BE2C (cell line): ENCODE results near the gene PRIMA1.
A peak's percentile ranks its signal among the peaks of the same experiment; 100 is the strongest.

Source experiments
- DNase-seq: peaks from one replicate; pipeline ENCODE4 v3.0.0-alpha.2; 2020
- H3K27me3 ChIP-seq: fragments of 250-450 bp; sonication (Bioruptor Pico); 2 replicates; pipeline ENCODE4 v1.5.1; 2020; ENCODE audit warnings: mild to moderate bottlenecking
- H3K36me3 ChIP-seq: fragments of 250-450 bp; sonication (Bioruptor Pico); 2 replicates; pipeline ENCODE4 v1.5.1; 2020; ENCODE audit warnings: mild to moderate bottlenecking
- H3K4me1 ChIP-seq: fragments of 250-450 bp; sonication (Bioruptor Pico); 2 replicates; pipeline ENCODE4 v1.5.1; 2020
- H3K4me3 ChIP-seq: 2 replicates; pipeline ENCODE4 v1.5.1; 2011; ENCODE audit warnings: low read depth, low read length
- H3K9me3 ChIP-seq: fragments of 250-450 bp; sonication (Bioruptor Pico); 2 replicates; pipeline ENCODE4 v1.5.1; 2020
- CTCF ChIP-seq: IDR thresholded peaks from 2 replicates; pipeline ENCODE4 v1.5.1; 2012; ENCODE audit warnings: mild to moderate bottlenecking, low read depth, low read length

The PRIMA1 gene

DNA sequence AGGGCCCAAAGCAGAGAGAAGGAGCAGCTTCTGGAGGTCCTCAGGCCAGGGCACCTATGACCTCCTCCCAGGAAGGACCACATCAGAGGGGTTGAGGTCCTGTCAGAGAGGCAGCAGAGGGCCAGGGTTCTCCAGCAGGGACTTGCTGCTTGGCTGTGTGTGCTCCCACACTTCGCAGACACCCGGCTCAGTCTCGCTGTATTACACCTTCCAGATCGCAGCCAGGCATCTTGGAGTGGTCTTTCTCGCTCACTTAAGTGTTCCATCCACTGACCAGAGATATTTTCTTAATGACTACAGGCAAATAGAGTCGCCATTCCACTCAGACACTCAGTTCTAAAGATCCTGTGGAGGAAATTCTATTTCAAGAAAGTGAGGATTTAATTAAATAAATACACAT, 84.3 kb downstream of the PRIMA1 start:
- H3K27me3 ChIP-seq: no peaks in the 10 kb centered on the region
- H3K4me3 ChIP-seq: no peak overlapping the region
- DNase-seq: no peak
- H3K36me3 ChIP-seq: peaks cover 14% of the 10 kb centered on the region
- no peak for TF ChIP-seq CTCF
- H3K4me1 ChIP-seq: no peaks in the 10 kb centered on the region
- H3K9me3 ChIP-seq: no peaks in the 10 kb centered on the region; the same call in 1 of the 2 replicates

DNA sequence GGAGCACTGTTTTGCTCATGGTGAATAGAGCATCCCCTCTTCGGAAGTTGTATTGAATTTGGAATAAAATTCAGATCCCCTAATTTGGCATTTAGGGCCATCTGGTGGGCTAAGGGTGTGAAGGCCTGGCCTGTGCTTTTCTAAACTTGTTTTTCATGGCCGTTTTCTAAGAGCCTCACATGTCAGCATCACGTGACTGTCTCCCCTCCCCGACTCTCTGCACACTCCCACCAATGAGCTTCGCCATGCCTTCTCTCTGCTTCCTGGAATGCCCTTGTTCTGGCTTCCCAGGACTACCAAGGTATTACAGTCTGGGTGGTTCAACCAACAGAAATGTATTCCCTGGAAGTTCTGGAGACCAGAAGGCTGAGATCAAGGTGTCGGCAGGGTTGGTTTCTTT, 85.3 kb downstream of the PRIMA1 start:
- no peak for TF ChIP-seq CTCF
- H3K36me3 ChIP-seq: peaks cover 14% of the 10 kb centered on the region
- DNase-seq: no peak

GRCh38 chr14:93701562-93701961, 86.7 kb downstream of the PRIMA1 start:
- Histone ChIP-seq H3K4me1 (no peaks in the 10 kb centered on the region), H3K27me3 (no peaks in the 10 kb centered on the region), H3K36me3 (peaks cover 18% of the 10 kb centered on the region), H3K4me3 (no peak overlapping the region), H3K9me3 (no peaks in the 10 kb centered on the region; the same call in 1 of the 2 replicates)
- no peak for DNase-seq
- no peak for TF ChIP-seq CTCF

More for the DNA sequence above, 85.3 kb downstream of the PRIMA1 start:
- Histone ChIP-seq H3K27me3 (no peaks in the 10 kb centered on the region), H3K4me1 (no peaks in the 10 kb centered on the region), H3K9me3 (no peaks in the 10 kb centered on the region; the same call in 1 of the 2 replicates), H3K4me3 (no peak overlapping the region)

DNA sequence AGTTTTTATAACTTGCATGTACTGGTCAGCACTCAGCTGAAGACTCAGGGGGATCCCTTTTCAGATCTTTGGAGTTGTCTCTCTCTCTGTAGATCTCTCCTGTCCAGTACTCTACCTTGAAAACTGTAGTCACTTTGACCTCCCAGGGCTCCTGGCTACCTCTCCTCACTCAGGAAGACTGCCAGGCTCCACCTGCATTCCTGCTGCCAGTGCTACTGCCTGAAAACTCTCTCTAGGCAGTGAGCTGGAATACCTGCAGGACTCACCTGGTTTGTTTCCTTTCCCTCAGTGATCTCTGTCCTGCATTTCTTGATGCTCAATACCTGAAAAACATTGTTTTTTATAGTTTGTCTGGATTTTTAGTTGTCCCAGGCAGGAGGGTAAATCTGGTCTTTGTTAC, 87.4 kb downstream of the PRIMA1 start:
- H3K9me3 ChIP-seq: no peaks in the 10 kb centered on the region; the same call in 1 of the 2 replicates
- H3K36me3 ChIP-seq: peaks cover 18% of the 10 kb centered on the region
- no peaks in the 10 kb centered on the region for H3K4me1 ChIP-seq
- no peaks in the 10 kb centered on the region for H3K27me3 ChIP-seq
- H3K4me3 ChIP-seq: no peak overlapping the region
- DNase-seq: no peak
- TF ChIP-seq CTCF: no peak

DNA sequence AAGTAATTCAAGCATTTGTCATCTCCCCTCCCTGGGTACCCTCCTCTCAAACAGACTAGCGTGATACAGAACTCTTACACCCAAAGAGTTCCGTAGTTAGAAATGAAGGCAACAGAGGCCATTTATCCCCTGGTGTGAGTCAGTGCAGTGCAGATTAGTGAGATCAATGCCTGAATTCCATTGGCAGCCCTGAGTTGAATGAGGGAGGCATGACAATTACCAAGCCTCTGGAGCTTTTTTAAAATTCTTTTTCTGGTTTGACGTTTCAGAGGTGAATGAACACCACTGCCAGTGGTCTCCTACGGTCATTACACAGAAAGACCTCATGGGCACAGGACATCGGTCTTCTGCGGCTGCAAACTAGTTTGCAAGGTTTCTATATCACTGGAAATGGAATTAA, 94.4 kb downstream of the PRIMA1 start:
- no peak for DNase-seq
- no peak for TF ChIP-seq CTCF
- peaks cover 25% of the 10 kb centered on the region for H3K36me3 ChIP-seq
- no peaks in the 10 kb centered on the region for H3K4me1 ChIP-seq
- no peak overlapping the region for H3K4me3 ChIP-seq
- H3K9me3 ChIP-seq: no peaks in the 10 kb centered on the region
- no peaks in the 10 kb centered on the region for H3K27me3 ChIP-seq

DNA sequence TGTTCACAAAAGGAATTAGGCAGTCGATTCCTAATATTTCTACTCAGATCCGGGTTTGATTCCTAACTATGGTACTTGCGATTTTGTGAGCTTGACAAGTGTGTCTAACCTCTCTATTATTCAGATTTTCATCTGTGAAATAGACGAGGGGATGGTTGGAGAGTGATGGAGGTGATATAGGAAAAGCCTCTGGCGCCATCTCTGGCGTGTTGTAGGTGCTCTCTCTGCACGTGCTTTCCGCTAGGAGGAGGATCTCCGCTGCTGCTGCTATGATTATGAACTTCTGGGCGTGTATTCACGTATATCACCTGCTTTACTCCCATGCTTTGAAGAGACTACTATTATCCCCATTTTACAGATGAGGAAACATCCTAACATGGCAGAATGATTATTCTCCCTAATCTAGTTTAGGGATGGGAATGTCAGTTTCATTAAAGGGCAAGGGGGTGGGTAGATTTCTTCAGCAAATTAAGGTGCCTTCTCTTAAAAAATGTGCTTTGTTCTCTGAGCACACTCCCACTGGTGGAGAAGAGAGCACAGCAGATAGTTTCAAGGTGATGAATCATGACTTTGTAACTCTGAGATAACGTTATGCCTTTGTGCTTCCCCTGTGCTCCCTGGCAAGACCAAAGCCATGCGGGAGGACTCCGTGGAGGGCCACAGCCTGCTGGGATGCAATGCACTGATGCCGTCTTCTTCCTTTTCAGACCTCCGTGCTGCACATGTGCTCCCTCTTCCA, 97.1 kb downstream of the PRIMA1 start:
- no peaks in the 10 kb centered on the region for H3K4me1 ChIP-seq
- peak; percentile 30 for TF ChIP-seq CTCF
- no peak overlapping the region for H3K4me3 ChIP-seq
- DNase-seq: no peak
- no peaks in the 10 kb centered on the region for H3K27me3 ChIP-seq
- no peaks in the 10 kb centered on the region for H3K9me3 ChIP-seq
- peaks cover 24% of the 10 kb centered on the region for H3K36me3 ChIP-seq
